ENCODE data around the gene CCDC78.
"Not testable (repeated sequence)": the region's sequence is repeated elsewhere in the genome, so short reads cannot be mapped to it uniquely, and the experiment has no call there.

Gene CCDC78

GRCh38 chr16:760545-761343 is 34.5 kb upstream of the CCDC78 start, which contains the start of gene MSLN:
Gene MSLN, plus strand, starts transcription at chr16:760734. Its CDS starts 1,947 bp downstream, at chr16:762681.
- Histone ChIP-seq H3K36me3 (ENCODE audit: control insufficient read depth in 1 of 2, insufficient read depth in 2 of 2, low read length in 2 of 2) (no peaks in the 10 kb centered on the region), H3K27me3 (ENCODE audit: control insufficient read depth in 1 of 2, insufficient read depth in 2 of 2, low read length in 2 of 2) (peaks cover 2 to 3% of the 10 kb centered on the region in 2 donors), H3K4me3 (ENCODE audit: low read depth in 1 of 2, low read length in 2 of 2) (no peak within 1 kb of the TSS), H3K27ac (ENCODE audit: low read depth, low read length) (no peak within 1 kb of the TSS), H3K4me1 (ENCODE audit: control insufficient read depth in 1 of 2, insufficient read depth in 2 of 2, low read length in 2 of 2) (peaks cover 11 to 14% of the 10 kb centered on the region in 2 donors), H3K9ac (ENCODE audit: low read depth in 1 of 2, low read length in 2 of 2) (no peak within 1 kb of the TSS), H3K9me3 (ENCODE audit: control insufficient read depth in 1 of 2, low read length in 2 of 2) (no peaks in the 10 kb centered on the region)

DNA sequence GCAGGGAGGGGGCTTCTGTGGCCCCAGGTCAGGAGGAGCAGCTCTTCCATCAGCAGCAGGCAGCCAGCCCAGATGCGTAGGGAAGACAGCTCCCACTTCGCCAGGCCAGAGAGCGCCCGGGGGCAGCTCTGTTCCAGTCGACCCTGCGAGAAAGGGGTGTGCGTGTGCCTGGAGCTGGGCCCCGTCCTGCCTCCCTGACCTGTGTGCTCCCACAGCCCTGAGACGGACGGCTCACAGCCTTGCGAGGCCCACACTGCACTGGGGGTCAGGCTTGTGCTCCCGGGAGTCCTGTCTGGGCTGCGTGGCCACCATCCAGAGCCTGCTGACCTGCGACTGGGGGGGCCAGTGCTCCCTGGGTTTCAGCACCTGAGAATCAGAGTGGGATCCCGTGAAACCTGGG is 33.8 kb upstream of the CCDC78 start:
- no peak overlapping the region for H3K9ac ChIP-seq (ENCODE audit: low read depth in 1 of 2, low read length in 2 of 2)
- no peaks in the 10 kb centered on the region for H3K9me3 ChIP-seq (ENCODE audit: control insufficient read depth in 1 of 2, low read length in 2 of 2)
- no peak overlapping the region for H3K27ac ChIP-seq (ENCODE audit: low read depth, low read length)
- H3K36me3 ChIP-seq (ENCODE audit: control insufficient read depth in 1 of 2, insufficient read depth in 2 of 2, low read length in 2 of 2), result no peaks in the 10 kb centered on the region
- peaks cover 11 to 14% of the 10 kb centered on the region in 2 donors for H3K4me1 ChIP-seq (ENCODE audit: control insufficient read depth in 1 of 2, insufficient read depth in 2 of 2, low read length in 2 of 2)
- H3K4me3 ChIP-seq (ENCODE audit: low read depth in 1 of 2, low read length in 2 of 2), result no peak overlapping the region
- peaks cover 3% of the 10 kb centered on the region in 2 donors for H3K27me3 ChIP-seq (ENCODE audit: control insufficient read depth in 1 of 2, insufficient read depth in 2 of 2, low read length in 2 of 2)

- peaks cover 11 to 14% of the 10 kb centered on the region in 2 donors for H3K4me1 ChIP-seq (ENCODE audit: control insufficient read depth in 1 of 2, insufficient read depth in 2 of 2, low read length in 2 of 2)
- no peak overlapping the region for H3K27ac ChIP-seq (ENCODE audit: low read depth, low read length)
Observed at GRCh38 chr16:759110-759910, 33.1 kb upstream of the CCDC78 start.

GRCh38 chr16:756428-756827 is 30.2 kb upstream of the CCDC78 start:
- H3K9ac ChIP-seq (ENCODE audit: low read depth in 1 of 2, low read length in 2 of 2), result no peak overlapping the region
- H3K27me3 ChIP-seq (ENCODE audit: control insufficient read depth in 1 of 2, insufficient read depth in 2 of 2, low read length in 2 of 2), result peaks cover 3 to 15% of the 10 kb centered on the region in 2 donors
- H3K27ac ChIP-seq (ENCODE audit: low read depth, low read length), result no peak overlapping the region
- H3K4me3 ChIP-seq (ENCODE audit: low read depth in 1 of 2, low read length in 2 of 2), result no peak overlapping the region
- no peaks in the 10 kb centered on the region for H3K36me3 ChIP-seq (ENCODE audit: control insufficient read depth in 1 of 2, insufficient read depth in 2 of 2, low read length in 2 of 2)
- no peaks in the 10 kb centered on the region for H3K9me3 ChIP-seq (ENCODE audit: control insufficient read depth in 1 of 2, low read length in 2 of 2)
- H3K4me1 ChIP-seq (ENCODE audit: control insufficient read depth in 1 of 2, insufficient read depth in 2 of 2, low read length in 2 of 2), result peaks cover 8 to 9% of the 10 kb centered on the region in 2 donors

More at GRCh38 chr16:759110-759910, 33.1 kb upstream of the CCDC78 start:
- Histone ChIP-seq H3K4me3 (ENCODE audit: low read depth in 1 of 2, low read length in 2 of 2) (no peak overlapping the region), H3K9me3 (ENCODE audit: control insufficient read depth in 1 of 2, low read length in 2 of 2) (no peaks in the 10 kb centered on the region), H3K9ac (ENCODE audit: low read depth in 1 of 2, low read length in 2 of 2) (no peak overlapping the region), H3K27me3 (ENCODE audit: control insufficient read depth in 1 of 2, insufficient read depth in 2 of 2, low read length in 2 of 2) (peaks cover 3% of the 10 kb centered on the region in 2 donors), H3K36me3 (ENCODE audit: control insufficient read depth in 1 of 2, insufficient read depth in 2 of 2, low read length in 2 of 2) (no peaks in the 10 kb centered on the region)

GRCh38 chr16:754656-755055 is 28.4 kb upstream of the CCDC78 start:
- no peak overlapping the region for H3K27ac ChIP-seq (ENCODE audit: low read depth, low read length)
- H3K9ac ChIP-seq (ENCODE audit: low read depth in 1 of 2, low read length in 2 of 2), result no peak overlapping the region
- no peaks in the 10 kb centered on the region for H3K4me1 ChIP-seq (ENCODE audit: control insufficient read depth in 1 of 2, insufficient read depth in 2 of 2, low read length in 2 of 2)
- H3K4me3 ChIP-seq (ENCODE audit: low read depth in 1 of 2, low read length in 2 of 2), result no peak overlapping the region
- peaks cover 6 to 26% of the 10 kb centered on the region in 2 donors for H3K27me3 ChIP-seq (ENCODE audit: control insufficient read depth in 1 of 2, insufficient read depth in 2 of 2, low read length in 2 of 2)
- no peaks in the 10 kb centered on the region for H3K36me3 ChIP-seq (ENCODE audit: control insufficient read depth in 1 of 2, insufficient read depth in 2 of 2, low read length in 2 of 2)
- no peaks in the 10 kb centered on the region for H3K9me3 ChIP-seq (ENCODE audit: control insufficient read depth in 1 of 2, low read length in 2 of 2)

DNA sequence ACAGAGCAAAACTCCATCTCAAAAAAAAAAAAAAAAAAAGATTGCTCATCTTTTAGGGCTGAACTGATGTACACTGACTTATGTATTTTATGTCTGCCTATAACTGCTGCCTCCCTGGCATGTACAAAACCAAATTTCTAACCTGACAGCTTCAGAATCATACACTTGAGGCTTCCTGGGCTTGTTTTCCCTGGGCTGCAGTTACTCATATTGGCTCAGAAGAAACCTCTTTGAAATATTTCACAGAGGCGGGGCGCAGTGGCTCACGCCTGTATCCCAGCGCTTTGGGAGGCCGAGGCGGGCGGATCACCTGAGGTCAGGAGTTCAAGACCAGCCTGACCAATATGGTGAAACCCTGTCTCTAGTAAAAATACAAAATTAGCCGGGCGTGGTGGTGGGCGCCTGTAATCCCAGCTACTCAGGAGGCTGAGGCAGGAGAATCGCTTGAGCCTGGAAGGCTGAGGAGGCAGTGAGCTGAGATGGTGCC is 27.9 kb upstream of the CCDC78 start:
- peaks cover 6 to 26% of the 10 kb centered on the region in 2 donors for H3K27me3 ChIP-seq (ENCODE audit: control insufficient read depth in 1 of 2, insufficient read depth in 2 of 2, low read length in 2 of 2)
- H3K27ac ChIP-seq (ENCODE audit: low read depth, low read length); H3K9ac ChIP-seq (ENCODE audit: low read depth in 1 of 2, low read length in 2 of 2); H3K4me3 ChIP-seq (ENCODE audit: low read depth in 1 of 2, low read length in 2 of 2); H3K9me3 ChIP-seq (ENCODE audit: control insufficient read depth in 1 of 2, low read length in 2 of 2); H3K36me3 ChIP-seq (ENCODE audit: control insufficient read depth in 1 of 2, insufficient read depth in 2 of 2, low read length in 2 of 2); H3K4me1 ChIP-seq (ENCODE audit: control insufficient read depth in 1 of 2, insufficient read depth in 2 of 2, low read length in 2 of 2): not testable (repeated sequence)

- Histone ChIP-seq H3K27me3 (ENCODE audit: control insufficient read depth in 1 of 2, insufficient read depth in 2 of 2, low read length in 2 of 2) (peaks cover 6 to 26% of the 10 kb centered on the region in 2 donors), H3K4me3 (ENCODE audit: low read depth in 1 of 2, low read length in 2 of 2) (no peak overlapping the region), H3K9ac (ENCODE audit: low read depth in 1 of 2, low read length in 2 of 2) (no peak overlapping the region), H3K4me1 (ENCODE audit: control insufficient read depth in 1 of 2, insufficient read depth in 2 of 2, low read length in 2 of 2) (no peaks in the 10 kb centered on the region), H3K27ac (ENCODE audit: low read depth, low read length) (no peak overlapping the region), H3K9me3 (ENCODE audit: control insufficient read depth in 1 of 2, low read length in 2 of 2) (no peaks in the 10 kb centered on the region), H3K36me3 (ENCODE audit: control insufficient read depth in 1 of 2, insufficient read depth in 2 of 2, low read length in 2 of 2) (no peaks in the 10 kb centered on the region)
Observed at GRCh38 chr16:752007-752312, 25.7 kb upstream of the CCDC78 start.

DNA sequence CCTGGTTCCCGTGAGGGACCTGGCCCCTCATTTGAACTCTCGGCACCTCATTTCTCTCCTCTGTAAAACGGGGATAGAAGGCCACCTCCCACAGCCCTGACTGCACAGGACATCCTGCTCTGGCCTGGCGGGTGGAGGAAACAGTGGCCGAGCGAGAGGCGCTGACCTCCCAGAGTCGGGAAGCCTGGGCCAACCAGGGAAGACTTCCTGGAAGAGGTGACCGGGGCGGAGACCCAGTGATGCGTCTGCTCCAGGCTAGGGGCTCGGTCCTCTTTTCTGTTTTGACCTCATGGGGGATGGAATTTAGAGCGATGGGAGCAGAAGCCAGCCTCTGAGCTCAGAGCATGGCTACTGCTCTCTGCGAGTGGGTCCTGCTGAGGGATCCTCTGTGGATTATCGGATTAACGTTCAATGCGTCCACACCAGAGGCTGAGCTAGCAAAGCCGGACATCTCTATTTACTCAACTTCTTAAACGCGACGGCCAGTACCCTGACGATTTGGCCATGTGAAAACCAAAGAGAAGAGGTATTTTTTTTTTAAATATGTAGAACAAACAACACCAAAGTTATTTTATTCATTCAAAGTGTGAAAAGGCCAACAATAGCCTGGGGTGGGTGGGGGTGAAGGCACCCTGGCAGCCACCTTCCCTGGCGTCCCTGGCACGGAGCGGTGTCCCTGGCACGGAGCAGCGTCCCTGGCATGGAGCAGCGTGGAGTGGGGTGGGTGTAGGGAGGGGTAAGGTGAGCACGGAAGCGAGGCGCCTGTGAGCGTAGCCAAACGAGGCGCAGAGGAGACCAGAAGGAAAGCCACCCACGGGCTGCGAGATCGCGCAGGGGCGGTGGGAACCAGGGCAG is 25.1 kb upstream of the CCDC78 start:
- H3K36me3 ChIP-seq (ENCODE audit: control insufficient read depth in 1 of 2, insufficient read depth in 2 of 2, low read length in 2 of 2), result no peaks in the 10 kb centered on the region
- no peak overlapping the region for H3K27ac ChIP-seq (ENCODE audit: low read depth, low read length)
- H3K27me3 ChIP-seq (ENCODE audit: control insufficient read depth in 1 of 2, insufficient read depth in 2 of 2, low read length in 2 of 2), result peaks cover 6 to 26% of the 10 kb centered on the region in 2 donors
- no peak overlapping the region for H3K9ac ChIP-seq (ENCODE audit: low read depth in 1 of 2, low read length in 2 of 2)
- no peaks in the 10 kb centered on the region for H3K4me1 ChIP-seq (ENCODE audit: control insufficient read depth in 1 of 2, insufficient read depth in 2 of 2, low read length in 2 of 2)
- no peak overlapping the region for H3K4me3 ChIP-seq (ENCODE audit: low read depth in 1 of 2, low read length in 2 of 2)
- H3K9me3 ChIP-seq (ENCODE audit: control insufficient read depth in 1 of 2, low read length in 2 of 2), result no peaks in the 10 kb centered on the region

DNA sequence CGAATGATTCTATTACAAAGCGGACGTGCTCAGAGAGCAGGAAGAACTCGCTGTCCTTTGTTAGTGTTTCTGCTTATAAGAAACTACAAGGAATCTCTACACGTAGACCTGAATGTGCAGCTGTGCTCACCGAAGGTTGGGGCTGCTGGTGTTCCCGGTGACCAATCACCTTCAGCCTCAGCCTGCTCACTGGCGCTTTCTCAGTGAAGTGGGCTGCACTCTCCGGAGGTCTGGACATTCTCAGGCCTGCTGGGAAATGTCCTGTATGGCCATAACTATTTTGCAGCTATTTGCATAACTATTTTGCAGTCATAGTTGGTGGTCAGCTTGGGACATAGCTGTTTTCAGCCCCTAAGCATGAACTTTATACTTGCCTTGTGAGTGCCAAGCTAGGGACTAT is 24.2 kb upstream of the CCDC78 start:
- peaks cover 3 to 26% of the 10 kb centered on the region in 2 donors for H3K27me3 ChIP-seq (ENCODE audit: control insufficient read depth in 1 of 2, insufficient read depth in 2 of 2, low read length in 2 of 2)
- H3K27ac ChIP-seq (ENCODE audit: low read depth, low read length), result no peak overlapping the region
- H3K36me3 ChIP-seq (ENCODE audit: control insufficient read depth in 1 of 2, insufficient read depth in 2 of 2, low read length in 2 of 2), result no peaks in the 10 kb centered on the region
- H3K4me1 ChIP-seq (ENCODE audit: control insufficient read depth in 1 of 2, insufficient read depth in 2 of 2, low read length in 2 of 2), result no peaks in the 10 kb centered on the region
- H3K4me3 ChIP-seq (ENCODE audit: low read depth in 1 of 2, low read length in 2 of 2), result no peak overlapping the region
- H3K9ac ChIP-seq (ENCODE audit: low read depth in 1 of 2, low read length in 2 of 2), result no peak overlapping the region
- H3K9me3 ChIP-seq (ENCODE audit: control insufficient read depth in 1 of 2, low read length in 2 of 2), result no peaks in the 10 kb centered on the region
